HL-60 (cell line): ENCODE measurements around the gene DPYSL4.

Experiments
- CTCF ChIP-seq: IDR thresholded peaks from one replicate; pipeline ENCODE4 v1.5.1; 2011; ENCODE audit warnings: low read length, control low read depth, inconsistent platforms; ENCODE audit not compliant: insufficient read depth
- SPI1 ChIP-seq: IDR thresholded peaks from 2 replicates; pipeline ENCODE4 v1.6.1; 2012; ENCODE audit warnings: low read depth, mild to moderate bottlenecking, borderline replicate concordance

- TF ChIP-seq SPI1 (no peak), CTCF (no peak)
Observed at GRCh38 chr10:132201111-132201969, 14.6 kb downstream of the DPYSL4 start.
